CD4-positive, alpha-beta T cell treated with Interleukin-4 for 1 hour (primary cell): Measurements from ENCODE around the gene SLC4A7.
"Not testable (repeated sequence)": the region's sequence is repeated elsewhere in the genome, so short reads cannot be mapped to it uniquely, and the experiment has no call there.

ENCODE experiments used
- DNase-seq, 2 donors: peaks; one replicate each; pipeline ENCODE4 v3.0.0-alpha.2; 2020 to 2022

SLC4A7 gene

DNA sequence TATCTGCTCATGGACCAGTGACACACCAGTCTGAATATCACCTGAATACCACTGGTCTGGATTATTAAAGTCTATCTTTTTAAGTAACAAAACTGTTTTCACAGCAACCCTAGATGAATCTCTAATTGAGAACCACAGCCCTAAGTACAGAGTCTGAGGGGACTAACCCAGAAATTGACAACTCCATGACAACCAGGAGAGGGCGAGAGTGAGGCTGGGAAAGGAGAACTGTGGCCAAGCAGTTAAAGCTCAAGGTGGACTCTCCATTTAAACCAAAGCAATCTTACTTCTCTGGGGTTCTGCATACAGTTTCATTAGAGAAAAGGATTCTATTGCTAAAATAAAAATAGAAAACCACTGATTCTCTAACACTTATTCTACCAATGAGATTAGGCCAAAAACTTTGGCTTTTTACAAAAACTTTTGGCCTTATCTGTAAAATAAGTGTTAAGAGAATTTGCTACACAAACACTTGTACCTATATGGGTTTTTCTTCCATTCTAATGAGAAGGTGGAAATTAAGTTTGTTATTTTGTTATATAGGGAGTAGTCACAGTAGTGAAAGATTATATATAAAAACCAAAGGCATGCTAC lies 126.4 kb downstream of the SLC4A7 start:
- DNase-seq = peak; percentile 61 to 75

DNA sequence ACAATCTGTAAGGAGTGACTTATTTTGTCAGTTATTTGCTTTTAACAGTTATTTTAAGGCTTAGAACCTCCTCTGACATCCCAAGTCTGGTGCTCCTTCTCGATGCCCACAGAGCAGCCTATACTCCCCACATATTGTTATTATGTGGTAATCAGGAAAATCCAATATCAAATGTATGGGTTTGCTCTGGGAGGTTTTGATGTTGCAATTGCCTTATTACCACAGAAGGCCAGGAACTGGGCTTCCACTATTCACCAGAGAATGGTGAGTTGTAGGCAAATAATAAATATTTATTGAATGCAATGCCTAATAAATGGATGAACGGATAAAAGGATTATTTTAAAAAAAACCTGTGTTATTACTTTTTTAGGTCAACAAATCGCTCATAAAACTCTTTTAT lies 127.2 kb downstream of the SLC4A7 start:
- DNase-seq = no peak

DNA sequence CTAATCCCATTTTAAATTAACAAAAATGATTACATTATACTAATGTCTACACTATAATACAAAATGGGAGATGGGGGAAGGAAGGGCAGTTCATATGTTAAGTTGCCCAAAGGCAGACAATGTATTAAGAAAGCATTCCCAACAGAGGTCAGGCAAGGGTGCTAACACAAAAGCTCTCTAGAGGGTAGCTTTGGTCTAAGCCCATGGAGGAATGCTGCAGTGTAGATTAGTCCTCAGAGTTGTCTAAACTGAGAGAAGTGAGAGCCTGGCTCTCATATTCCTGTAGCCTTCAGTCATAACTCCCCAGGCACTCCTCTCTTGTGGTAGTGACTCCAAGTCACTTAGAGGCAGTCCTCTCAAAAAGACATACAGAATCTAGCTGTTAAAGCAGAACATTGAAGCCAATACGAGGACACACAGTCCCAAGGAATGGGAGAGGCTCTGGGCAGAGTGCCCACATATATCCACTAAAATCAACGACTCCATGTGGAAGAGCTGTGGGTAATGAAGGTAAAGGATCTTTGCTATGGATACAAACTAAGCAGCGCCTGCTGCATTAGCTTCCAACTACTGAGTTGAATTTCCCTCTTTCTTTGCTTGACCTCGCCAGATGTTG lies 129.5 kb downstream of the SLC4A7 start:
- DNase-seq = no peak

DNA sequence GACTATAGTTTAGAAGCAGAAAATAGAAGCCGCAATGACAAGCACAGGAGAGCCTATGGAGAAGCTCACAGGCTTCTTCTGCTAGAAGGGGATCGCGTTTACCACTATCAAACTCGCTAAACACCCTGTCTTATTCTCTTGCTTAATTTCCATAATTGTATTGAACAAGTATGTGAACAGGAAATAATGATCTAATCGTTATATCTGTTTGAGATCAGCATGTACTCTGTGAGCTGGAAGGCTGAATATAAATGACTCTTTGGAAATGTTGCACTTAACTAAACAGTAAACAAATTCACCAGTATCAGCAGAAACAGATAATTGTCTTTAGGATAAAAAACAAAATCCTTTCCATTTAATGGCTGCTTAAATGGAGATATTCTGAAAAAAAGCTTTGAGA lies 130.0 kb downstream of the SLC4A7 start:
- no peak for DNase-seq

DNA sequence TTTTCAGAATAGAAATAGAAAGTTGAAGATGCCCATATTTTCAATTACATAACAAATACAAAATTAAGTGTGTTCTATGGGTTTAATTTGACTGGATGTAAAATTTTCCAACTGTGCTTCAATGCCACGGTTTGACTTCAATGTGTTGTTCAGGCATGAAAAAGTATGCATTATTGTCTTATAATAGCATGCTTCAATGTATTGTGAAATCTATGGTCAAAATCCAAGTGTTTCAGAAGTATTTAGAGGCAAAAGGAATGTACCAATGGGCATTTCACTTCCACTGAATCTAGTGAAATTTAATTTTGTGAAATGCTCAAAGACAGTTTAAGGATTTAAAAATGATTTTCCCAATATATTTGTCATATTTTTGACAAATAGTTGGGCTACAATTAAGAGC lies 131.0 kb downstream of the SLC4A7 start:
- DNase-seq = no peak

DNA sequence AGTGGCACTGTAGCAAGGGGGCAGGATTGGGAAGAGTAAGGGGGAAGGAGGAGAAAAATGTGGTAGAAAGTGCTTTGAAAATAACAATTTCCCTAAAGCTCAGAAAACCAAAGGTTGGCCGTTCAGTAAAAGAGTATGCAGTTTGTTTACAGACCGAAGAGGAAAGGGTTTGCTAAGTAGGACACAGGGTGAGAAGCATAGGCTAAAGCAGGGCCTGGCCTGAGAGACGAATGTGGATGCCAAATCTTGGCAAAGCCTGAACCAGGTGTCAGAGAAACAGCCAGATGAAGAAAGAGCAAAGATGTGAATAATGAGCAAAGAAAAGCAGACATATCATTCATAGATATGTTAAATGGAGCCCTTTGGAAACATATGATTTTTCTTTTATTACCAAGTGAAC lies 132.1 kb downstream of the SLC4A7 start:
- DNase-seq = no peak

DNA sequence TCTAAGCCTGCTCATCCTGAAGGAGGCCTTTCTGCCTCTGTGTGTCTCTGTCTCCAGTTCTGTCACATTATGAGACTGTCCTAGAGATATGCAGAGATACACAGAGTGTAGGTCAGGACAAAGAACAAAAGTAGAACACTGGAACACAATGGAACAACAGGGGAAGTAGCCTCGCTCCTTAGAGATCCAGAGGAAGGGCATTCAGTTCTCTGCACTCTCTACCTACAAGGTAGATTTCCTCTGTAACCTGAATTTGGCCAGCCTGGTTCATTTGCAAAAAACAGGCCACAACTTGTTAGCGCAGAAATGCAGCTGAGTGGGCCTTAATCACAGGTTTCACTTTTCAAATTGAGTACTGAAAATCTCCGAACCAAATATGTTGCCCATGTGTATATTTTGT lies 134.4 kb downstream of the SLC4A7 start:
- peak in 1 of 2 donors; percentile 8 for DNase-seq

DNA sequence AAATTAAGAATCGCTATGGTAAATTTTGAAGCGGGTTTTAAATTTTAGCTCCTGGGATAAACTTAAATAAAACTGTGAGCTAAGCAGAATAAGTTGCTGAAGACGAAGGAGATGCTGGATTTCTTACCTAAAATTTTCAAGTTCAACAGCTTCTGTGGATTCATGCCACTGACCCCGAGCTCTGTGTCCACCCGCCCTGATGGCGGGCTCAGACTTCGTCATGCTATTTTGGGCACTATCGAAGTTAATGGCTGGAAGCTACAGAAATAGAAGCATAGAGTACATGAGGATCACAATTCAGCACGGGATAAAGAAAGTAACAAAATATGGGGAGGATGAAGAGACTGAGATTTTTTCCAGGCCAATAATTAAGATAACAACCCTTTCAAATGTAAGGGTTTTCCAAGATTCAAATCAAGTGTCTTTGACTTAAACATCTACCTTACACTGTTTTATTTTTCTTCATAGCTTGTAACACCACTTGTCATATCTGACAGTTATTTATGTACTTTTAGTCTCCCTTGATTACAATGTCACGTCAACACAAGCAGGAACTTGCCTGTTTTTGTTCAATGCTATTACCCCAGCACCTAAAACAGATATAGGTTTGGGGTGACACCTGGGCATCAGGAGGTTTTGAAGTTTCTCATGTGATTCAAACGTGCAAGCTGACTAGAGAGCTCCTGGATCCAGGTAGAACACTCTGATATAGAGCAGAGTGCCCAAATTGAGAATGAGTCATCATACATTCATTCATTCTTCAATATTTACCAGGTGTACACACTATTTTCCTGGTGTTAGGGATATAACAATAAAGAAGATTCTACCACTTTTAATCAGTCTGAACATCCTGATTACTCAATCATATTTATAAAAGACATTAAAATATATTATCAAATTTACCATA lies 138.0 kb downstream of the SLC4A7 start:
- no peak for DNase-seq

DNA sequence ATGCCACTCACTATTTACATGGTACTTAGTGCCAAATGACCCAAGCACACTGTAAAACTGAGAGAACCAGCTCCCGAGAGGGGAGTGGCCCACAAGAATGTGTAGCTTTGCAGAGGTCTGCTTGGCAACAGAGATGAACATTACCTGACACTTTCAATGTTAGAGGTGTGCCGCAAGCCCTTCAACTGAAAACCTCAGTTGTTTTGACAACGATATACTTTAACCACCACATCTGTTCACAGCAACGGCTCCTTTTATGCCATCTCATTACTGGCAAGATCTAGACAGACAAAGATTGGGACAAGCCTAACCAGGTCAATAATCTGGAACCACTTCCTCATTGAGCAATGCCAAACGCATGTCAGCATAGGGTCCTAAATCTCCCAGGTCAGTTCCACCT lies 138.7 kb downstream of the SLC4A7 start:
- peak in 1 of 2 donors; percentile 31 for DNase-seq

DNA sequence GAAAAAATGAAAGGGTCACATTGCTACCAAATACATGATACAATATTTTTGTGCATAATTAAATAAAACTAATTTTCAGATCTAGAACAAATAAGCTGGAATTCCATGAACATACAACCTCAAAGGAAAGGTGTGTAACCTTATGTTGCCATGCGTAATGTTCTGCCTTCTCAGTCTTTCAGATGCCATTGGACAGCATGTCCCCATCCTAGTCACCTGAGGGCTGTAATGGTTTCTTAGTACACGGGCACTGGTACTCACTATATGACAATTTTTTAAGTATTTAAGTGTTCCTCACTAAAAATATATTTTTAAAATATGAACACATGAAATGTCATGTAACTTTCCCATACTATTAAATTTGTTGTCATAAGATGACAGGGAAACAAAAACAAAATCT lies 139.1 kb downstream of the SLC4A7 start:
- no peak for DNase-seq

DNA sequence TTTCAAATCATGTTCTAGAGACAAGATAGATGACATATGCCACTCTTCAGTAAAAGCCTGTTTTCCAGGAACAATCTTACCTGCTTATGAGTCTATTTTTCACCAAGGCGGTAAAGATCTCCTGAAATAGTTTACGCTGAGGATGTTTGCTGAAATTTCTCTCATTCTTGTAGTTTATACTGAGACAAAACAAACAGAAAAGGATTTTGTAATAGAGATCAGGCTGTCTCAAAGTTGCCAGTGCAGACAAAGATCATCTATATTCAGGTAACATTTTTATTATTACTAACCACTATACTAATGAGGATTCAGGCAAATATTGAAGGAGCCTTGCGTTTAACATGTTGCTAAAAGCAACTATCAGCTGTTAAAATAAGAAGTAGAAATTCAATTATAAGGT lies 140.0 kb downstream of the SLC4A7 start:
- DNase-seq = no peak

DNA sequence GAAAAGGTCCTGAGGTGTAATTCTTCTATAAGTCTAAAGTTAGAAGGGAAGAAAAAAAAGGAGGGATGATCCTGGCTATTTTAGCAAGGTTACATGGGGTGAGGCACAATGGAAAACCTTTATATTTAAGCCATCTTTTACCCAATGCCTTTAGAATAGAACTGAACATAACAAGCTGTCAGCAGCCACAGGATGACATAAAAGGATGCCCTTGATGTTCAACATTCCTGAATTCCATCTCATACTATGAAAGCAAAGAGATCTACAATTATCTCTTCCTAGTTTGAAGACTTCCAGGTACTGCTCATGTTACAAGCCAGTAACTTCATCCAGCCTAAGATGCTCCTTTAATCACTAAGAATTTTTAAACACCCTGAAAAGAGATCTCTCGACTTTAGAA lies 141.9 kb downstream of the SLC4A7 start:
- no peak for DNase-seq

DNA sequence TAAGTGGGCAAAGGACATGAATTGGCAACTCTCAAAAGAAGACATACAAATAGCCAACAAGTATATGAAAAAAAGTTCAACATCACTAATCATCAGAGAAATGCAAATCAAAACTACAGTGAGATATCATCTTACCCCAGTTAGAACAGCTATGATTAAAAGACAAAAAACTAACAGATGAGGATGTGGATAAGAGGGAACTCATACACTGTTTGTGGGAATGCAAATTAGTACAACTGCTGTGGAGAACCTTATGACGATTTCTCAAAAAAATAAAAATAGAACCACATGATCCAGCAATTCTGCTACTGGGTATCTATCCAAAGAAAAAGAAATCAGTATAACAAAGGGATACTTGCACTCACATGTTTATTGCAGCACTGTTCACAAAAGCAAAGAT lies 143.7 kb downstream of the SLC4A7 start:
- DNase-seq = peak in 1 of 2 donors; percentile 22

DNA sequence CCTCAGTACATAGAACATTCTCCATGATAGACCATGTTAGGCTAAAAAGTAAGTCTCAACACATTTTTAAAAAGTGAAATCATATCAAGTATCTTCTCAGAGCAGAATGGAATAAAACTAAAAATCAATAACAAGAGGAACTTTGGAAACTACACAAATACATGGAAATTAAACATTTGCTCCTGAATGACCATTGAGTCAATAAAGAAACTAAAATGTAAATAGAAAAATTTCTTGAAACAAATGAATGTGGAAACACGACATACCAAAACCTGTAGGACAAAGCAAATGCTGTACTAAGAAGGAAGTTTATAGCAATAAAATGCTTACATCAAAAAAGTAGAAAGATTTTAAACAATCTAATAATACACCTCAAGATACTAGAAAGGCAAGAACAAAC lies 148.6 kb downstream of the SLC4A7 start:
- no peak for DNase-seq

DNA sequence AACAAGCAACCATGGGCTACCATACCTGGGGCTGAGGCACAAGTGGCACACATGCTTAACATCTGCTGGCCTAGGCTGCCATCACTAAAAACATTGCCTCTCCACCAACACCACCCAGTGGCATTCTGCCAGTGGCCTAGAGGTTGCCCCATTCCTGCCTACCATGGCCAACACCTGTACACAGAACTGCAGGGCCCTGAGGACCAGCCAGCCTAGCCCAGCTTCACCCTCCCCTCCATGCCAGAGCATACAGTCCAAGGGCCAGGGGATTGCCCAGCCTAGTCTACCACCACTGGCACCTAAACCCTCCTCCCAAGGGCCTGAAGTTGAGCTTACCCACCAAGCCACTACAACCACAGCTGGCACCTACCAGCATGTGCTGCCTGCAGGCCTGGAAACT lies 150.3 kb downstream of the SLC4A7 start:
- DNase-seq = no peak

DNA sequence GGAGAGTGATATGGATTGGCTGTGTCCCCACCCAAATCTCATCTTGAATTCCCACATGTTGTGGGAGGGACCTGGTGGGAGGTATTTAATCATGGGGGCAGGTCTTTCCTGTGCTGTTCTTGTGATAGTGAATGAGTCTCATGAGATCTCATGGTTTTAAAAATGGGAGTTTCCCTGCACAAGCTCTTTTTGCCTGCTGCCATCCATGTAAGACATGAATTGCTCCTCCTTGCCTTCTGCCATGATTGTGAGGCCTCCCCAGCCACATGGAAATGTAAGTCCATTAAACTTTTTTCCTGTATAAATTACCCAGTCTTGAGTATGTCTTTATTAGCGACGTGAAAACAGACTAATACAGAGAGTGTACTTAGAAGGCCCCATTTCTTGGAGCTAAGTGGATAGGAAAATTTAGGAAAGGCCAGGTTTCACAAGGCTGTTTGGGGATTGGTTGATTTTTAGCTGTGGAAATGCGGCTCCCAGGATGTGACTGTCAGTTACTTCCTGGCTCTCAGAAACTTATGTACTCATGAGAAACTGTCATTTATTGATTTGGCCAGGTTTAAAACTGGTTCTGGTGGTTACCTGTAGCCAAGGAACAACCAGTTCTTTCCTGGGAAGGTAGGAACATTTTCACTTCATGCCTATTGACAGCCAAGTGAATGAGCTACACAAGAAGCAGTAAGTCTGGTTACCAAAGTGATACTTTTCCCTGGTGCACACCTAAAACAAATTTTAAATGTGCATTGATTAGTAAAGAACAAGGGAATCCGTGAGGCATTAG lies 155.0 kb downstream of the SLC4A7 start:
- not testable (repeated sequence) for DNase-seq

DNA sequence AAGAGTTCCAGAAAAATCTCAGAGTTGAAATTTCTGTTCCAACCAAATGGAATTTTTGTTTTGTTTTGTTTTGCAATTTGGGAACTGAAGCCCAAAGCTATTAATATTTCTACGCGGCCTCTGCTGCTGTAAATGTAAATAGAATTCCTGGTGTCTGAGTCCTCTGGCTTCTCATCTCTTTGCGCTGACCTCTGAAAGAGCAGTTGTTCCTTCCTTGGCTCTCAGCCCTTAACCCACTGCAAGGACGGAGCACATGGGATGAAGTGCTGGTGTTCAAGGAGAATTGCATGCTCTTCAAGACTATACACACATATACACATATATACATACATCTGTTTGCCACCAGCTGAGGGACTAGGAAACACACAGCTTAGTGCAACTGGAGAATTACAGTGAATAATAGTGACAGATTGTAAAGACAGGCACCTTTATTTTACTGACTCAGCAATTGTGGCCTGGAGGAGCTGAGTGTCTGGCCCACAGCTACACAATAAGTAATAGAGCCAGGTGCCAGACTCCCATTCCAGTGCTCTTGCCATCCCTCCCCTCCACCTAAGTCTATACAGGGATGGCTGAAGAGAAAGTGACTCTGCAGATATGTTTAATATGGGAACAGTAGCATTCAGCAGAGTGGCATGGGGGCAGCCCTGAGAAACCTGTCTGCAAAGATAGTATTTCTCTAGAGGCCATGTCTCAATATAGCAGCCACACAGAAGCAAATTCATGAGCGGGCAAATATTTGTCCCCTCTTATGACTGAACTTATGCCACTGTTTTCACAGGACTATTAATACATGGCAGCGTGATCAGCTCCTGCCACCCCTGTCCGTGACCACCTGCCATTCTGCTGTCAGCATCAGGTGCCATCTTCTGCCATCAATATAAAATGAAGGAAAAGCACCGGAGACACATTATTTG lies 157.3 kb downstream of the SLC4A7 start:
- no peak for DNase-seq

DNA sequence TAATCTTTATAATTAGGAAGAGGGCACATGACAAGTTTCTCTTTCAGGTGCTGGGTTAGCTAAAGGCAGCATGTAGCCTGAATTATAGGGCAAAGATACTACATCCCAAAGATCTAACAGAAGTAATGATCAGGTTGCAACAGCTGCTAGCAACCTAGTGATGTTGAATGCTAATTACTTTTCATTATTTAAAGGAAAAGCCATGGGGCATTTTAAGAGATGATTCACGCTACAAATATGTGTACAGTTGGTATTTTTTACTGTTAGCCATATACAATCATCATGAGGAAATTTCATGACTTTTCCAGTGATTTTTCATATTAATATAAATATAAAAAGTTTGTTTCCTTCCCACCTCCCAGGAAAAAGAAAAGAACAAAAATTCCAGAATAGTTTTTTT lies 158.0 kb downstream of the SLC4A7 start:
- DNase-seq = no peak

DNA sequence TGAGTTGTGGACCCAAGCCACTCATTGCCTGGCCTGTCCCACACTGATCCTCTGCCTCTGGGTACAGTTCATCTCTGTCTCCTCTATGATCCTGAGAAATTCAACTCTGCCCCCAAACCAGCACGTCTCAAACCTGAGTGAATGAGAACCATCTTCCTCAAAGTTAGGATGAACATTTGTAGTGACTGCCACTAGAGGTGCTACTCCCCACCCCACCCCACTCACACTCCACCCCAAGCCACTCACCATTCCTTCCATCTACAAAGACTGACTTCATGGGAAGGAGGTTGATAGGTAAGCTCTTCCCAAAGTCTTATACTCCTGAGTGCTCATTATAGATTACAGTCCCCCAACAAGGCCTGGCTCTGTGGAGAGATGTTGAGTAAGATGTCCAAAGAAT lies 158.8 kb downstream of the SLC4A7 start:
- no peak for DNase-seq

DNA sequence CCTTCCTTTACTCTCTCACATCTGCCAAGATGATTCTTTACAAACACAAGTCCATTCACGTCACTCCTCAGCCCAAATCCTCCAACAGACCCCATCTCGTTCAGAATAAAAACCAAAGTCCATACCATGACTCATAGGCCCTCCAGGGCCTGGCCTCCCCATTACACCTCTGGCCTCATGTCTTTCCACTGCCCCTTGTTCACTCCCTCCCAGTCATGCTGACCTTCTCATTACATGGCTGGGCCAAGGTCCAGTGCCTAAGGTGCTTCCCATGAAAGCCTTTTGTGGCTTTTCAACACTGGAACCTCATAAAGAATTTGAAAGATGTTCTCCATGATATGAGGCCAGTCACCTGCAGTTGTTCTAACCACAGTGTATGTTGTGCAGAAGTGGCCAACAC lies 159.5 kb downstream of the SLC4A7 start:
- no peak for DNase-seq

DNA sequence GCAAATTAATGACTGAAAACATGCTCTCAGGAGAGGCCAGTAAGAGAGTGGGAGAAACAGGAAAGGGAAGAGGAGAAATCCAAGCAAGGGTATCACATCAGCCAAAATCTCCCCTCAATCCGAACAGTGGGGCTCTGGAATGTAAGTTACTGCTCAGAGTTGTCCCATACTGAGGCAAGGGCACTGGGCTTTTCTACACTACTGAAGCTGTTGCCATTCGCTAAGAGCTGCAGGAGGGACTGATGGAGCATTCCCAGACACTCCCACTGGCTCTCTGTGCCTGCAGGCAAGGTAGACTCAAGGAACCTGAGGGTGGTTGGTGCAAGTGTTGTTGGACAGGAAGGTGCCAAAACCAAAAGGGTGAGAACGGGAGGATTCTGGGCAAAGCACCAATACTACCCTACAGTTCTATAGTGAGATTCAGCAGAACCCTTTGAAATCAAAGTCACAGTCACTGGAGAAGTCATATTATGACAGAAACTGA lies 161.1 kb downstream of the SLC4A7 start:
- DNase-seq = no peak
